NCI-H69 (cell line): ENCODE data around the gene SYNDIG1L.

Experiments
- DNase-seq: peaks from one replicate; lab custom pipeline; 2025; lab: John Stamatoyannopoulos, UW

The SYNDIG1L gene

DNA sequence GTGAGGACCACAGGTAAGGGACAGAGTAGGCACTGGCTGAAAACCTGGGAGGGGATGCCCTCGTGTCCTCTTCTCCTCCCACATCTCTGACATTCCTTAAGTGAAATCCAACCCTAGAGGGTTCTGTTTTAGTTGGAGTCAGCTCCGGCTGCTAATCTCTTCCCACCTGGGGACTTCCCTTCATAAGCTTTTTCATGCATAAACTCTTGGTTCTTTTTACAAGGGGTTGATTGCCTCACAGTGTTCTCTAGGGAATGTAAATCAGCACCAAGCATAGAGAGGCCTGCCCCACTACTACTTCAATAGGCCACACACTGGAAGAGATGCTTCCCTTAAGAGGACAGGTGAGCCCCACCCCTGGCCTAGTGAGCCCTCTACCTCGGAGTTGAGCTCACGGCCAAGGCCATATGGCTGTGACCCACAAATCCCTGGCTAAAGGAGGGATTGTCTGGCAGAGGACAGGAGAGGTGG is 3.2 kb upstream of the SYNDIG1L start:
- DNase-seq = no peak

DNA sequence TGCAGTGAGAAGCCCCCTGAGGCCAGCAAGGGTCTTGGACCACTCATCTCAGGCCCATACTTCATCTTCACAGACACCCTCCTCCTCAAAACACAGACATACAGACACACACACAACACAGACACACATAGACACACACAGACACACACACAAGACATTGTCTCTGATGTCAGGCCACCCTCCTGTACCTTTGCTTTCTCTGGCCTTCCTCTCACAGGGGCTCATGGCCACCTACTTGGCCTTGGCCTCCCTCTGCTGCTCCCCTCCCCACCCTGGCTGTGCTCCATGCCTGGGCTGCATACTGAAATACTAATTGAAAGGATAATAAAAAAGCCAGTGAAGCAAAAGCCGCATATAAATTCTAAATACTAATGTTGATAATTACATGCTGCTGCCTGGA is 1.6 kb upstream of the SYNDIG1L start:
- no peak for DNase-seq

DNA sequence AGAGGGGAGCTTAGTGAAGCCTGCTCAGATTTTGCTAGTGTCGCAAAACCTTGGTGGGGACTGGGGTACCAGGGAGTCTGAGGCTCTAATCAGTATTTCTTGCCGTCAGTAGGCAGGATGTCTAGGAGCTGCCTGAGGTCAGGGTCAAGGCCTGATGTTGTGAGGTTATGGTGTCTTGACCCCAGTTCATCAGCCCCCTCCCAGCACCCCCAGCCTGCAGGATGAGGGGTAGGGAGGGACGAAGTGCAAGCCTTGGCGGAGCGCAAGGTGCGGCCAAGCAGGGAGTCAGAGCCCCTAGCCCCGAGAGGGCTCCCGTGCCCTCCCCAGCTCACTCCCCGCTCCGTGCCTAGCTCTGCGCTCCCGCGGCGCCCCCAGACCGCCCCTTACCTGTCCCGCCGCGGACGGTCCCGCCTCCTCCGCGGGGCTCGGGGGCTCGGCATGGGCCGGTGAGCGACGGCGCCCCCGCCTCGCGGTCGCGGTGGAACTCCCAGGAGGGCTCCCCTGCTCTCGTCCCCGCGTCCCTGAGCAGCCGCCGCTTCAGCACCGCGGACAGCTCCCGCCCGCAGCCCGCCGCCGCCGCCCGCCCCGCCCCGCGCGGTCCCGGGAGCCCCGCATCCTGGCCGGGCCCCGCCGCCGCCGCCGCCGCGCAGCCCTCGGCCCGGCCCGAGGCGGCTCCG is 347 bp downstream of the SYNDIG1L start:
- DNase-seq = no peak

DNA sequence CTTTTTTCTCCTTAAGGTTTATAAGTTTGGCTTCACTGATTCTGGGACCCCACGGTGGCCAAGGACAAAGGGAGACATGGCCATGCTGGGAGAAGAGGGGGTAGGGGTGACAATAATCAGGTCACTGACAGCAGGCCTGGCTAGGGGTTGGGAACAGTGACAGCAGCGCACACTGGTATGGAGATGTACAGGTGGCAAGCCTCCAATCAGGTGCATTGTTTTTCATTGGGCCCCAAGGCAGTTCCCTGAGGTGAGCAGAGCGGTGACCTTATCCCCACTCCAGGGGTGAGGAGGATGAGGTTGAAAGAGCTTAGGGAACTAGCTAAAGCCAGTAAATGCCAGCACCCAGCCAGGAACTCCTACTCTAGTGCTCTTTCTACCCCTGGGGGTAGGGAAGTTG is 1.4 kb downstream of the SYNDIG1L start:
- DNase-seq = no peak

DNA sequence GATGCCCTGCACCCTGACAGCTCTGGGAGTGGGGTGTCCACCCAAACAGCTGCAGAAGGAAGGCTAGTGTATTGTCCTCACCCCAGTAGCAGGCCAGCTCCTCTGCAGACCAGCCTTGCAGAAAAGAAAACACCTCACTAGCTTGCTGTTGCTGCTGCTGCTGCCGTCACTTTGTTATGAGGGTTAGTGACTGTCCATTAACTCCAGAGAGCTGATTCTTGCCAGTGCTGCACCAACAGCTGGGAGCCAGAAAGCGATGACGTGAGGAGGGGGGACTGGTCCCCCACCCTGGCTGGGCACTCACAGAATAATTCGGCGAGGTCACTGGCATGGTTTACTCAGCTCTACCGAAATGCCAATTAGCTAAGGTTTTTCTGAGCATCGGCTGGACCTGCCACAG is 2.8 kb downstream of the SYNDIG1L start:
- no peak for DNase-seq

DNA sequence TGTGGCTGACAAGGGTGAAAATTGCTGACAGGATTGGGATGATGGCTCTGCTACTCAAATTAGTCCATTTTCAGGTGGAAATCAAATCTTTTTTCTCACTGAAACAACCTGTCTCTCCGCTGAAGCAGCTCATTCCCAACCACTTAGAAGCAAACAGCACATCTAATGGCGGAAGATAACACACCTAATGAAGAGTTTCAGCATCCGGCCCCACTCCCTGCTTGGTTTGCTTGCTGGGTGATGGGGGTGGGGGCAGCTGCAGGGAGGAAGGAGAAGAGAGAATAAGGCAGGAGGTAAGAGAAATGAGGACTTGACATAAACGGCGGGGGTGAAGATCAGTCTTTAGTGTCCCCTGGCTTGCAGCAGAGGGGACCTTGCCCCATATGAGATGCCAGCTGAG is 4.0 kb downstream of the SYNDIG1L start:
- no peak for DNase-seq

DNA sequence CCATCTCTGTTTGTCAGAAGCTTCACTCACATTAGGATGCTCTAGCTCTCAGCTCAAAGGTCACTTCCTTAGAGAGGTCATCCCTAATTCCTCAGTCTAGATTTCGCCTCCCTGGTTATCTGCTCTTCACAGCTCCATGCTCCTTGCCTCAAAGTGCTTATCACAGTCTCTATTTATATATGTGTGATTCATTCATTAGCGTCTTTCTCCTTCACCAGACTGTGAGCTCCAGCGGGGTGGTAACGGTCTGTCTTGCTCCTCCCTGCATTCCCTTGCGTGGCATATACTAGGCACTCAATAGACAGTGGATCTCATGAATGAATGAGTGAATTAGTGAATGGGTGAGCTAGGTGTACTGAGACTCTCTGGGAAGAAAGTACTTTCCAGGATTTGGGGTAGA is 6.9 kb downstream of the SYNDIG1L start:
- no peak for DNase-seq

DNA sequence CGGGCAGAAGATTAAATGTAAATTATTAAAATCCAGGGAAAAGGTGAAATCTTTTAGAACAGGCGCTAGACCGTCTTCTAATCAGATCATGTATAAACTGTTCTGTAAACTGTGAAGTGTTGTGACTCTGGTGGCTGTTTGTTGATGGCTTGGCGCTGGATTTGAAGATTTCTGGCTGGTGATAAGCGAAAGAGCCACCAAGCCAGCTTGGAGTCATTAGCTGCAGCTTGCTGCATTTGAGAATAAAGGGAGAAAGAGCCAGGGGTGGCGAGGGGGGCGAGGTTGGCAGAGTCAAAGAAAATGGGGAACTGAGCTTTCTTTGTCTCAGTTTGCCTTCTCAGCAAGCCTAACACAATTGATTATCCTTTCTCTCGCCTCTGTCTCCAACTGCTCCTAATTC is 8.0 kb downstream of the SYNDIG1L start:
- DNase-seq = no peak

DNA sequence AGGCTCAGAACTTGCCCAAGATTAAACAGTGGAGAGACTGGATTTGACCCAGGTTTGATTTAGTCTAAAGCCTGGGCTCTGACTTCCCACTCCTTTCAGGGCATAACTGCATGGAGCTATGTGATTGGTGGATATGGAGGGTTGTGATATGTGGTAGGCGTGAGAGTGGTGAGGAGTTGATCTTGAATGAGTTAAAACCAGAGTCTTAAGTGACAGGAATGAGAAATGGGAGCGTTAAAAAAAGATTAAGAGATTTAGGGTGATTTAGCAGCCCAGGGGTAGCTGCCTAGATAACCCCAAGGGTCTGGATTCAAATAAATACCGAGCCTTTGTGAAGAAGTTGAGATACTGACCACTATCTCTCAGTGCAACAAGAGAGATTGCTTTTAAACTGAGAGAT is 8.4 kb downstream of the SYNDIG1L start:
- no peak for DNase-seq

DNA sequence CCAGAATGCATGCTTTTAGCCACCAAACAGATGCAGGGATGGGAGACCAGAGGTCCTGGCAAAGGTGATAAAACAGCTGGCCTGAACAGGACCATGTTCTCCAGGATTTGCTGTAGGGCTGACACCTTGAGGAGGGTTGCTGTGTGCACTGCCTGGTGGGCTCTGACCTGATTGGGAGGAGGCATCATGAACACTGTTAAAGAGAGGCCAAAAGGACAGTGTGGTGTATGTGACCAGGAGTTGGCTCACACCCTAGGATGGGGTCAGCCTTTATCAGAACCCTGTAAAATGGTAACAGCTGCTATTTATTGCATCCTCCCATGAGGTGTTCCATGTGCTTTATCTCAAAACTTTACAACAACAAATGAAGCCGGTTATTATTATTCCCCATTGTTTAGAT is 8.8 kb downstream of the SYNDIG1L start:
- DNase-seq = no peak

DNA sequence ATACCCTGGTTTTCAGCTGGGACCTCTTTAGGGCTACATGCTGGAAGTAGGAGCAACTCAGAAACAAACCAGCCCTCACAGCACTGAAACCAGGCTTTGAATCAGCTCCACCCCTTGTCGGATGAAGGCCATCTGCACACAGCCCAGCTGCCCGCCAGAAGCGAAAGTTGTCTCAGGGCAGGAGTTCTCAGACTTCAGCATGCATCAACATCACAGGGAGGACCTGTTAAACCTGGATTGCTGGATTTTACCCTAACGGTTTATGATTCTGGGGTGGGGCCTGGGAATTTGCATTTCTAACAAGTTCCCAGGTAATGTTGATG is 10.9 kb downstream of the SYNDIG1L start:
- no peak for DNase-seq

DNA sequence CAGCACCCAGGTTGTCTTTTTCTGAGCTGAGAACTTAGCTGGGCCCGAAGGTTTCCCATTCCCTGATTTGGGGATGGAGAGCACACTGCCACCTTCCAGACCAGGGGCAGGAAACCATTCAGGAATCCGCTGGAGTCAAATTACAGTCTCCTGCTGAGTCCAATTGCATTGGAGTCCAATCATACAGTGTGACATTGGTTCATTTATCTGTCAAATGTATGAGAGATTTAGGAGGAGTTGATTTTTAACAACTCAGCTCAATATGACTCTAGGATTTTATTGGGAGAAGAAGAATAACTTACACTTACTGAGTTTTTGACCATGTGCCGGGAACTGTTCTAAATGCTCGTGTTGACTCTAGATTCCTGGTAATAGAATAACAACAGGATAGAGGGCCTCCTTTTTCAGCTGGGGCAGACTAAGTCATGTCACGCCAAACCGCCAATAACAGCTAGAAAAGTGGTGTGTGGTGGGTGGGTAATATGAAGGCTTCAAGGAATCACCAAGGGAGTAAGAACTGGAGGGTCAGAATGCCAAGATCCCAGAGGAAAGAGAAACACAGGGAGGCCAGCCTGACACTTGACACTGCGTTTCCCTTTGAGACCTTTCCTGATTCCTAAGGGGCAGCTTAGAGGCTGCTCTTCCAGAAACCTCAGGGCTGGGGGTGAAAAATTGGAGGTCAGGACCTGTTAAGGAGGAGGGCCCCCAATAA is 11.5 kb downstream of the SYNDIG1L start:
- peak; percentile 30 for DNase-seq

DNA sequence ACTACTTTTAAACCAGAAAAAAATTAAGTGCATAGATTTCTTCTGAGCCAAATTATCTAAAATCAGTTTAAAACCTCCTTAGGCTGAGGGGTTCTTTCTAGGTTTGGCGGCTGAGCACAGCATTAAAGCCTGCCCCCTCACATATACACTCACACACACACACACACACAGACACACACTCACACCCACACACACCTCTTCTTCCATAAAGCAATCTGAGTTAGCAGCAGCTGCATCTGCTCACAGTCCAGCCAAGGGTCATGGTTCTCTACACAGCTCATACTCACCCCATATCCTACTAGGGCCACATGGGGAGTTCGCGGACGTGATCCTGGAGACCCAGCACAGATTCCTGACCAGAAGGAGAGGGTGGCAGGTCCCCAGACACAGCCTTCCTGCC is 12.4 kb downstream of the SYNDIG1L start:
- no peak for DNase-seq

DNA sequence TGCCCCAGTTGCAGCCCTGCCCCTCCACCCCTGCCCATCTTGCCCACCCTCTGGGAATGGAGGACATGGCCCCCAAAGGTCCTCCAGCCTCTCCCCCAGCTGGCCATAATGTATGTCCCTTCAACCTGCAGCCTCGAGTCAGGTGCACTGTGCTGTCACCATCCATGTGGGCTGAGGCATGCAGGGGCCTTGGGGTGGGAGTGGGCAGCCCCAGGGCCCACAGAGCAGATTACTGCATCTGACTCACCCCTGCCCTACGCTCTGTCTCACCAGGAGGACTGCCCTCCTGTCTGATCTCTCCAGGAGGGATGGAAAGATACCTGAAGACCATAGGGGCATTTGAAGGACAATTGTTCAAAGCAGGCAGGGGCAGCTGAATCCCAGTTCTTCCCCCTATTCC is 13.3 kb downstream of the SYNDIG1L start:
- no peak for DNase-seq

DNA sequence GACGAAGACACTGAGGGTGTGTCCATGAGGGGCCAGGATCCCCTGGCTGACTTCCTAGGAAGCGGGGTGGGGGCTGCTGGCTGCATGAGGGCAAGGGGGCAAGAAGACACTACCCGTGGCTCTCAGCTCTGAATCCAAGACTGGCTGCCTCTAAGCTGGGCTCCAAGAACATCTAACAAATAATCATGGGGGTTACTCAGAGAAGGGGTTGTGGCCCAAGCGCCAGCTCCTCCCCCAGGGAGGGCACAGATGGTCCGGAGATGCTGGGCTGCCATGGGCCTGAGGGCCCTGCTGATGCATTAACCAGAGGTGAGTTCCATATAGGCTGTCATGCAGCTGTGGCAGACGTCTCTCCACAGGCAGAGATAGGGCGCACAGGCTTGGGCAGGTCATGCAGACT is 14.3 kb downstream of the SYNDIG1L start:
- no peak for DNase-seq

DNA sequence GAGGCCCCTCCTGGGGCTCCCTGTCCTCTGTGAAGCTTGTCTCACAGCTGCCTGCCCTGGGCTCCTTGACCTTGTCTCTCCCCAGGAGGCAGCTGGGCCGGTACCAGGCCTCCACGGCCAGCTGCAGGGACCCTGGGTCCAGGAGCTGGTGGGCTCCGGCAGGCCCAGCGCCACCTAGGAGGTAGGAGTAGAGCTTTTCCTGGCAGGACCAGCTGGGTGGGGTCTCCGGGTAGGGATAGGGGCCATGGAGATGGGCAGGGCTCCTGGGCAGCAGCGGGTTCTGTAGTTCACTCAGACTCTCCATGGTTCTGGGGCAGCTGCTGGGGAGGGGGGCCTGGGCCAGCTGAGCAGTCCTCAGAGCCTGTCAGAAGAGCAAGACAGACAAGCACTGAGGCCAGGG is 16.6 kb downstream of the SYNDIG1L start:
- DNase-seq = no peak

DNA sequence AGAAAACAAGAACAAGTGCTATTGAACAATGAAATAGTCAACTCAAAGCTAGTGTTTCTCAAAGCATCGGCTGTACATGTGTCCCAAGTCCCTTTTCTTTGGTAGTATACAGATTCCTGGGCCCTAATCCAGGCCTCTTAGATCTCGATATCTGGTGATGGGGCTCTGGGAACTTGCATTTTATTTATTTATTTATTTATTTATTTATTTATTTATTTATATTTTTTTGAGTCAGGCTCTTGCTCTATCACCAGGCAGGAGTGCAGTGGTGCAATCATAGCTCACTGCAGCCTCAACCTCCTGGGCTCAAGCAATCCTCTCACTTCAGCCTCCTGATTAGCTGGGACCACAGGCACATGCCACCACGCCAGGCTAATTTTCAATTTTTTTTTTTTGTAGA is 17.1 kb downstream of the SYNDIG1L start:
- DNase-seq = no peak

DNA sequence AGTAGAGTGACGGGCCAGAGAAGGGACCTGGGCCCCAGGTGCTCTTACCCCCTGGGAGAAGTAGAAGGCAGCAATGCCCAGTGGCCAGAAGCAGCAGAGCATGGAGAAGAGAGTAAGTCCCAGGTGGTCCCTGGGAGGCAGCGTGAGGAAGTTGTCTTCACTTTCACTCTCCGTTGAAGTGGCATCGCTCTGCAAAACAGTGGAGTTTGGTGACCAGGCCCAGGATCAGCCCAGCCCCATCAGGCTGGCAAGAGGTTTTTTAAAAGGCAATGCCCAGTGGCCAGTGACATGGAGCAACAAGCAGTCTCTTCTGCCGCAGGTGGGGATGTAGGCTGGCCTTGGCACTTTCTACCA is 18.2 kb downstream of the SYNDIG1L start:
- no peak for DNase-seq

DNA sequence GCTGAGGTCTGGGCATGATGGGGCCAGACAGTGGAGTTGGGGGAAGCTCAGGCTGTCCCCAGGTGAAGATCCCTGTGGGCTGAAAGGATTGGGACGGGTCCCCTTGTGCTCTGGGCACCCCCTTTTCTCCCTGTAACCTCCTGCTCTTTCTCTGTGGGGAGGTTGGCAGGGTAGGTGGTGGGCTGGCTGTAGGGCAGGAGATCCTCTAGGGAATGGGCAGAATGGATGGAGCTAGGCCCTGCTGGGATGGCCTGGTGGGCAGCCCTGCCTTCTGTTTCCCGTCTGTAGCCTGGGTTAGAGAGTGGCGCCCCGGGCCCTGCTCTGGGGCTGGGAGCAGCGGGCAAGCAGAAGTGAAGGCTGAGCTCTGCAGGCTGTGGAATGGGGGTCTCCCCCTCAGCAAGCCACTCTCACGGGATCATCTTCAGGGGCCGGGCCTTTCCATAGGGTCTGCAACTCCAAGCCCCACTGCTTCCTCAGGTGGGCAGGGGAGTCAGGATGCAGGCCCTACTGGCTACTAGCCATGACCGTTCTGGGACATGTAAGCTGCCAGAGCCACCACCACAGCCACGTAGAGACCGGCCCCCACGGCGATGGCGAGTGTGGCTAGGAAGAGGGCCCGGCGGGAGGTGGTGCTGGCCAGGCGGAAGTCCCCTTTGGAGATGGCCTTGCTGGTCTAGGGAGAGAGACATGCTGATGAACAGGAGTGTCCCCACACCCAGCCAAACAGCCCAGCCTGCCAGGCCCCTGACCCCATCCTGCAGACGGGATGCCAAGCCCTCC is 18.8 kb downstream of the SYNDIG1L start:
- no peak for DNase-seq

DNA sequence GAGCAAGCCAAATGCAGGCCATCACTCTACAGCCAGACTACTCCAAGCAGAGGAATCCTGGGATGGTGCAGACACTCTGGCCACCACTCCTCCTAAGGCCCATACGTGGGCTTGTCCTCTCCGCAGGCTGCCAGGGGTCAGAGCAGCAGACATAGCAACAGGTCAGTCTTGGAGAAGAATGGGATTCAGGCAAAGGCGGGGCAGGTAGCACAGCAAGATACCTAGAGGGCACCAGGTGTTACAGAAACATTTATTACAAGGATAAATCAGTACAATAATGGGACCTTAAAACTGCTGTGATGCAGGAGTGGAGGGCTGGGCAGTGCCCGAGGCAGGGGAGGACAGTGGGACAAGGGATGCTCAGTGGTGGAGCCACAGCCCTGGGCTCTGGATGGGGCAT is 20.3 kb downstream of the SYNDIG1L start:
- DNase-seq = no peak

DNA sequence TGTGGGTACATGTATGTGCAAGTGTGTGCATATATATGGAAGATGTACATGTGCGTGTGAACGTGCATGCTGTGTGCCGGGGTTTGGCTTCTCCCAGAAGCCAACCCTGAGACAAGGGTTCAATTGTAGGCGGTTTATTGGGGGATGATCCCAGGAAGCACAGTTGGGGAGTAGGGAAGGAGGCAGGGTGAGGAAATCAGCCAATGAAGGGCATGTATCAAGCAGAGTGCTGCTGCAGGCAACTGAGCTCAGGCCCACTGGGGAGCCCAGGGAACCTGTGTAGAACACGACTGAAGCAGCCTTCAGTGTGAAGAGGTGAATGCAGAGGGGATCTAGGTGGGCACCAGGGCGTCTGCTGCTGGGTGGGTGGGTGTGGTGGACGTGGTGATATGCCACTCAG is 21.6 kb downstream of the SYNDIG1L start:
- DNase-seq = no peak

DNA sequence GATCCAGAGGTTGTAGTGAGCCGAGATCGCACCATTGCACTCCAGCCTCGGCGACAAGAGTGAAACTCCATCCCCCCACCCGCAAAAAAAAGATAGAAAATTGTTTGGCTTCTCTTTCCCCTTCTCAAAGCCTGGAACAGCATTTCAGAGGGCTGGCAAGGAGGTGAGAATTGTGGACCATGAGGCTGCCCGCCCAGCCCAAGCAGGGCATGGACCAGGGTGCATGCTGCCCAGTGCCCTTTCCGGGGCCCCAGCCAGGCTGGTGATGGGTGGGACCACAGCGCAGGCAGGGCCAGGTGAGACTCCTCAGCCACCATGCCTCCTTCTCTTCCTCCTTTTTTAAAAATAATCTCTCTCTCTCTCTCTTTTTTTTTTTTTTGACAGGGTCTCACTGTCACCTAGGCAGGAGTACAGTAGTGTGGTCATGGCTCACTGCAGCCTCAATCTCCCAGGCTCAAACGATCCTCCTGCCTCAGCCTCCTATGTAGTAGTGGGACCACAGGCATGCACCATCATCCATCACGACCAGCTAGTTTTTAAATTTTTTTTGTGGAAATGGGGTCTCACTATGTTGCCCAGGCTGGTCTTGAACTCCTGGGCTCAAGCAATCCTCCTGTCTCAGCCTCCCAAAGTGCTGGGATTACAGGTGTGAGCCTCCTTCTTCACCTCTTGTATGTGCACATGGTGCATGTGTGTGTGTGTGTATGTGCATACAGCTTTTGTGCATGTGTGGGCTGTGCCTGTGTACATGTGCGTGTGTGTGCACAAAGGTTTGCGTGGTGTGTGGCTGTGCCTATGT is 22.2 kb downstream of the SYNDIG1L start:
- no peak for DNase-seq
